HepG2 (cell line): ENCODE results near the gene PCGF2. TPM values are rescaled to one million over a fixed set of nuclear protein-coding genes. Genes with fewer than 3 reads are reported as not detected.

Experiments used
- ATAC-seq: fragments of 200-7000 bp; cut with Tn5 transposase; 3 replicates; pipeline ENCODE4 v1.9.1; 2020; ENCODE audit warnings: mild to moderate bottlenecking, moderate library complexity
- BruUV-seq: library from RNA; stranded (reverse); fragments of 400-500 nt; replicated peaks from 2 replicates; lab custom pipeline; 2021; lab: Mats Ljungman, UMichigan
- CTCF ChIA-PET: fragments of 300-600 bp; formaldehyde crosslinking; extraction: SDS; loops from one replicate; lab custom pipeline; 2021; ENCODE audit warnings: low total read pairs, inconsistent platforms, low intra/inter-chr PET ratio; lab: Yijun Ruan, JAX
- POLR2A ChIA-PET: fragments of 350-600 bp; sonication (Branson Sonifier 250); formaldehyde crosslinking; loops from one replicate; lab custom pipeline; 2020; ENCODE audit warnings: antibody characterized with exemption, inconsistent platforms; lab: Yijun Ruan, JAX
- DNase-seq: peaks from one replicate; pipeline ENCODE4 v3.0.0-alpha.2; 2015; ENCODE audit warnings: low spot score
- FAIRE-seq: peaks from 3 replicates; lab custom pipeline; 2011; peaks lifted over from hg19 to GRCh38; lab: Jason Lieb, UNC
- H2AFZ ChIP-seq: one replicate; pipeline ENCODE4 v1.6.1; 2011; ENCODE audit warnings: low read length, inconsistent platforms
- H3K27ac ChIP-seq: fragments of 300-600 bp; 3 replicates; pipeline ENCODE4 v1.8.0; 2011; ENCODE audit warnings: mixed run types, mild to moderate bottlenecking, mixed read lengths, low read length, inconsistent platforms; ENCODE audit not compliant: insufficient read depth; ENCODE audit errors: extremely low read length
- H3K27me3 ChIP-seq, 2 experiments: fragments of 200-600 bp in 1 of 2; 2 replicates in 1 of 2; 3 replicates in 1 of 2; pipeline versions ENCODE4 v1.6.0 to v1.8.0; 2011; ENCODE audit warnings: low read length in 2 of 2, mild to moderate bottlenecking in 2 of 2, moderate library complexity in 2 of 2, inconsistent platforms in 1 of 2; ENCODE audit not compliant: insufficient read depth in 2 of 2, control insufficient read depth in 1 of 2
- H3K36me3 ChIP-seq, 2 experiments: fragments of 200-600 bp in 1 of 2; replicated peaks in 1 of 2; 2 replicates in 1 of 2; 3 replicates in 1 of 2; pipeline versions ENCODE4 v1.5.1 to v1.8.0; 2011; ENCODE audit warnings: low read length in 2 of 2, inconsistent platforms in 1 of 2; ENCODE audit not compliant: insufficient read depth in 2 of 2, control insufficient read depth in 1 of 2
- H3K4me1 ChIP-seq: 2 replicates; pipeline ENCODE4 v1.5.1; 2012; ENCODE audit warnings: low read length, inconsistent platforms; ENCODE audit not compliant: insufficient read depth
- H3K4me2 ChIP-seq: 2 replicates; pipeline ENCODE4 v1.6.0; 2011; ENCODE audit warnings: low read depth, low read length, inconsistent platforms
- H3K4me3 ChIP-seq, 3 experiments: fragments of 200-600 bp in 1 of 3; sonication (generic), shearing (Covaris generic) in 1 of 3; replicated peaks in 1 of 3; 2 replicates each; pipeline ENCODE4 v1.5.1; 2011 to 2016; ENCODE audit warnings: low read length in 3 of 3, inconsistent platforms in 2 of 3, low read depth in 2 of 3, mild to moderate bottlenecking in 2 of 3, control low read depth in 1 of 3, mixed read lengths in 1 of 3; ENCODE audit not compliant: insufficient read depth in 1 of 3
- H3K79me2 ChIP-seq: one replicate; pipeline ENCODE4 v1.6.1; 2011; ENCODE audit warnings: low read length, inconsistent platforms; ENCODE audit not compliant: insufficient read depth
- H3K9ac ChIP-seq: 2 replicates; pipeline ENCODE4 v1.6.0; 2011; ENCODE audit warnings: mild to moderate bottlenecking, low read depth, low read length, inconsistent platforms; ENCODE audit not compliant: insufficient read depth
- H3K9me3 ChIP-seq: 2 replicates; pipeline ENCODE4 v1.5.1; 2012; ENCODE audit warnings: mild to moderate bottlenecking, low read length
- H4K20me1 ChIP-seq: 2 replicates; pipeline ENCODE4 v1.6.0; 2011; ENCODE audit warnings: inconsistent platforms, mild to moderate bottlenecking, low read length, moderate library complexity; ENCODE audit not compliant: insufficient read depth
- AHR ChIP-seq: IDR thresholded peaks from 2 replicates; pipeline ENCODE4 v1.6.1; 2018; ENCODE audit warnings: missing genetic modification reagents, missing compliant biosample characterization
- GATAD2A ChIP-seq: IDR thresholded peaks from 2 replicates; pipeline ENCODE4 v1.6.1; 2016
- NR3C1 ChIP-seq: sonication (generic); formaldehyde crosslinking; IDR thresholded peaks from 2 replicates; pipeline ENCODE4 v1.4.0; 2020; ENCODE audit warnings: missing genetic modification reagents
- RNF219 ChIP-seq: sonication (generic); formaldehyde crosslinking; IDR thresholded peaks from 2 replicates; pipeline ENCODE4 v1.5.0; 2020; ENCODE audit warnings: mild to moderate bottlenecking, missing genetic modification reagents
- ZBTB33 ChIP-seq: sonication (generic); formaldehyde crosslinking; IDR thresholded peaks from 2 replicates; pipeline ENCODE4 v1.4.0; 2020; ENCODE audit warnings: missing genetic modification reagents
- ZC3H13 ChIP-seq: sonication (generic); formaldehyde crosslinking; IDR thresholded peaks from 2 replicates; pipeline ENCODE4 v1.8.1; 2023; ENCODE audit warnings: mild to moderate bottlenecking, missing genetic modification reagents, moderate library complexity
- ZMAT3 ChIP-seq: sonication (generic); formaldehyde crosslinking; conservative IDR thresholded peaks from 2 replicates; pipeline ENCODE4 v1.7.0; 2021; ENCODE audit warnings: missing genetic modification reagents
- ZNF33A ChIP-seq: sonication (generic); formaldehyde crosslinking; IDR thresholded peaks from 2 replicates; pipeline ENCODE4 v1.5.1; 2020; ENCODE audit warnings: missing genetic modification reagents, mild to moderate bottlenecking, moderate library complexity, borderline replicate concordance
- WGBS: methylation state at CpG from one replicate; pipeline ENCODE4 v1.1.6; 2017; ENCODE audit warnings: low lambda C conversion rate; 5-methylcytosine and 5-hydroxymethylcytosine counted together
- in situ Hi-C: cut with HindIII; loops from 2 replicates; pipeline ENCODE4 v1.10.0; 2017; ENCODE audit warnings: low pct_unique_long_range_greater_than_20kb; ENCODE audit not compliant: extremely low pct_ligation_motif_present
- intact Hi-C: fragments of 100-400 bp; cut with micrococcal nuclease; formaldehyde crosslinking; loops from one replicate; pipeline ENCODE4 v1.10.0; 2022; ENCODE audit not compliant: unreplicated experiment
- polyA plus RNA-seq, 8 experiments: library from polyadenylated mRNA; depleted of rRNA in 3 of 8; stranded (reverse) in 7 of 8; unstranded in 1 of 8; fragments of >200 nt; fragmentation: Illumina TruSeq in 4 of 8; extraction: Trizol in 4 of 8; gene quantifications; 2 replicates each; pipeline versions ENCODE4 v1.2.1 to v1.2.3, GENCODE V29; 2011 to 2016; ENCODE audit warnings: low read depth in 4 of 8, missing spikeins in 1 of 8, mixed read lengths in 1 of 8; ENCODE audit not compliant: insufficient read depth in 1 of 8
- total RNA-seq, 5 experiments: library from RNA; depleted of rRNA; stranded (reverse); fragments of >200 nt; fragmentation: Illumina TruSeq; extraction: Trizol; gene quantifications; 2 replicates each; pipeline ENCODE4 v1.2.3, GENCODE V29; 2016; ENCODE audit warnings: low read depth in 1 of 5

PCGF2 gene
- total and polyA plus RNA-seq, 2 of the 13 experiments (the other 11 are each of a cell fraction or from before 2014, with no cell fraction given) = 11.6 to 29.4 TPM

GRCh38 chr17:38728290-38728831 is 19.8 kb downstream of the PCGF2 start (continued):
- peak; percentile 61; the same call in 1 of the 2 replicates for TF ChIP-seq ZC3H13 (CRISPR knock-in tag)
- TF ChIP-seq NR3C1 (CRISPR knock-in tag) = no peak
- no peak for TF ChIP-seq ZMAT3 (CRISPR knock-in tag)
- TF ChIP-seq RNF219 (CRISPR knock-in tag) = no peak
- no peak for TF ChIP-seq ZNF33A
- no peak for TF ChIP-seq AHR (CRISPR knock-in tag)

GRCh38 chr17:38727736-38728135 is 20.4 kb downstream of the PCGF2 start:
- Histone ChIP-seq H3K4me1 (peaks cover 33% of the 10 kb centered on the region), H3K27me3 (no peaks in the 10 kb centered on the region), H3K36me3 (peaks cover 15 to 25% of the 10 kb centered on the region in 2 experiments), H3K4me3 (no peak overlapping the region)
- CTCF ChIA-PET = no interaction called here
- no peak for ATAC-seq
- TF ChIP-seq GATAD2A (CRISPR knock-in tag) (no peak), ZBTB33 (0 out of 2 replicates have a peak, but pooled peaks have one; percentile 1)
- TF ChIP-seq, all 625 proteins: peak for 1
- Histone ChIP-seq H4K20me1 (0 out of 2 replicates have a peak, but pooled peaks cover 5% of the 10 kb centered on the region), H3K9me3 (no peaks in the 10 kb centered on the region), H3K79me2 (peaks cover 24% of the 10 kb centered on the region), H3K27ac (no peak overlapping the region), H3K9ac (no peak overlapping the region), H2AFZ (no peak overlapping the region), H3K4me2 (no peak overlapping the region)
- WGBS = 95% methylated on average over 5 of the region's 5 CpGs
- in situ Hi-C loops (no loop called here), intact Hi-C loops (no loop called here)
- BruUV-seq = no TSS peak
- no peak for DNase-seq
- FAIRE-seq = no peak
- POLR2A ChIA-PET = interaction anchor here (0.7 to 3.0 kb wide), 8 partner anchors 9 to 126 kb away, joined by 3 to 29 read pairs (median 6); partner anchors contain the start of genes MLLT6 and PSMB3
